Glutamatergic neuron (in vitro differentiated cells): Measurements from ENCODE around the gene ADSL. TPM values are rescaled to one million over a fixed set of nuclear protein-coding genes. Genes with fewer than 3 reads are reported as not detected.

Experiments
- DNase-seq: peaks from one replicate; pipeline ENCODE4 v3.0.0; 2022
- H3K27ac Mint-ChIP-seq: one replicate; pipeline ENCODE4 v1.8.0; 2020; ENCODE audit warnings: mild to moderate bottlenecking, mixed read lengths, inconsistent platforms; ENCODE audit not compliant: unreplicated experiment
- H3K27me3 Mint-ChIP-seq: one replicate; pipeline ENCODE4 v1.8.0; 2020; ENCODE audit warnings: mild to moderate bottlenecking, moderate library complexity, mixed read lengths, inconsistent platforms; ENCODE audit not compliant: unreplicated experiment
- H3K36me3 Mint-ChIP-seq: one replicate; pipeline ENCODE4 v1.8.0; 2020; ENCODE audit warnings: mild to moderate bottlenecking, mixed read lengths, inconsistent platforms; ENCODE audit not compliant: unreplicated experiment
- H3K4me1 Mint-ChIP-seq: one replicate; pipeline ENCODE4 v1.8.0; 2020; ENCODE audit warnings: mild to moderate bottlenecking, low read depth, mixed read lengths, inconsistent platforms; ENCODE audit not compliant: unreplicated experiment
- H3K4me3 Mint-ChIP-seq: one replicate; pipeline ENCODE4 v1.8.0; 2020; ENCODE audit warnings: mild to moderate bottlenecking, mixed read lengths, inconsistent platforms; ENCODE audit not compliant: unreplicated experiment
- H3K9me3 Mint-ChIP-seq: one replicate; pipeline ENCODE4 v1.8.0; 2020; ENCODE audit warnings: mild to moderate bottlenecking, moderate library complexity, mixed read lengths, inconsistent platforms; ENCODE audit not compliant: unreplicated experiment
- CTCF ChIP-seq: fragments of 200-600 bp; sonication (generic); IDR thresholded peaks from one replicate; pipeline ENCODE4 v1.5.0; 2021; ENCODE audit not compliant: partially characterized antibody, unreplicated experiment
- total RNA-seq: library from RNA; stranded (reverse); fragmentation: NEBNext Ultra II Directional; extraction: Animal tissue kit (Norgen Biotek cat#: 25700); gene quantifications from one replicate; pipeline ENCODE4 v1.2.1, GENCODE V29; 2021; ENCODE audit not compliant: unreplicated experiment

Gene ADSL
- total RNA-seq, 1 donor from 2014 or later = 62.3 TPM

GRCh38 chr22:40432625-40433024, 86.3 kb downstream of the ADSL start:
- Mint-ChIP-seq H3K4me3 (no peak overlapping the region), H3K27me3 (peaks cover 2% of the 10 kb centered on the region), H3K9me3 (peaks cover 4% of the 10 kb centered on the region), H3K27ac (no peak overlapping the region), H3K4me1 (peaks cover 11% of the 10 kb centered on the region), H3K36me3 (peaks cover 4% of the 10 kb centered on the region)
- no peak for TF ChIP-seq CTCF
- DNase-seq = no peak

GRCh38 chr22:40433416-40434090, 87.3 kb downstream of the ADSL start:
- no peak for TF ChIP-seq CTCF
- H3K4me3 Mint-ChIP-seq = no peak overlapping the region

DNA sequence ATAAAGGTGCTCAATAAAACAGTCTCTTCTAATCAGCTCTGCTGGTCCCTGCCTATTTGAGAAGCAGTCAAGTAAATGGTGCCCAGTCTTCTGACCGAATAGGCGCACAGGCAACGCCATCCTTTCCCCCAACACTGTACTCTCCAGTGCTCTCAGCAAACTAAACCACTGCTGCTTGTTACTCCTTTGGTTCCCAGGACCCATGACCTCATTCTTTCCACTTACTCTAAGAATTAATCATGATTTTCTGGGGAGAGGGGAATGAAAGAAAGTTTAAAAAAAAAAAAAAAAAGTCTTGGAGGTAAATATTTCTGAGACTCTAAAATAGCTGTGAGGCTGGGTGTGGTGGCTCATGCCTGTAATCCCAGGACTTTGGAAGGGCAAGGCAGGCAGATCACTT, 87.8 kb downstream of the ADSL start:
- Mint-ChIP-seq H3K9me3 (peaks cover 4% of the 10 kb centered on the region), H3K36me3 (no peaks in the 10 kb centered on the region), H3K27me3 (peaks cover 6% of the 10 kb centered on the region), H3K27ac (no peak overlapping the region), H3K4me3 (no peak overlapping the region), H3K4me1 (peaks cover 8% of the 10 kb centered on the region)
- no peak for TF ChIP-seq CTCF
- DNase-seq = no peak

More at GRCh38 chr22:40433416-40434090, 87.3 kb downstream of the ADSL start:
- no peak for DNase-seq
- peaks cover 6% of the 10 kb centered on the region for H3K27me3 Mint-ChIP-seq
- no peak overlapping the region for H3K27ac Mint-ChIP-seq
- peaks cover 4% of the 10 kb centered on the region for H3K36me3 Mint-ChIP-seq
- H3K4me1 Mint-ChIP-seq = peaks cover 11% of the 10 kb centered on the region
- peaks cover 4% of the 10 kb centered on the region for H3K9me3 Mint-ChIP-seq

DNA sequence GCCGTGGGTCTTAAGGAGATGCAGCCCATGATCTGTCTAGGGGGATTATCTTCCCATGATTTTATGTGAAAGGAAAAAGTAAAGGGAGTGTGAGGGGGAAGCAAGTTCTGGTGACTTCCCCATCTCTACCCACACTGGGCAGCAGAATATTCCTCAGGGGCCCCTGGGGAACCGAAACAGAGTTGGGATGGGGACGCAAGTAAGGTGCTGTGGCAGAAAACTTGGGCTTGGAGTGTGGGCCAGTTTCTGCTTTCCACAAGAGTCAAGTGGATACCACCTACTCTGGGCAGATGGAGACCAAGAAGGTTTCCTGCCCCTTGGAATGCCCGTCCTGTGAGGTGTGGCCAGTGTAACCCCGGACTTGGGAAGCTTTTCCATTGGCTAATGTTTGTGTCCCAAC, 88.4 kb downstream of the ADSL start:
- Mint-ChIP-seq H3K27me3 (peaks cover 6% of the 10 kb centered on the region), H3K4me3 (no peak overlapping the region), H3K27ac (no peak overlapping the region), H3K36me3 (no peaks in the 10 kb centered on the region), H3K4me1 (peaks cover 8% of the 10 kb centered on the region), H3K9me3 (peaks cover 4% of the 10 kb centered on the region)
- TF ChIP-seq CTCF = no peak
- DNase-seq = no peak
